HG03025 (cell line): ENCODE measurements around the gene MIPOL1.
"Not testable (repeated sequence)": the region's sequence is repeated elsewhere in the genome, so short reads cannot be mapped to it uniquely, and the experiment has no call there.

Source experiments
- ATAC-seq: cut with Tn5 transposase; IDR thresholded peaks from one replicate; pipeline ENCODE4 v1.9.1; 2021; ENCODE audit warnings: mild to moderate bottlenecking, moderate library complexity; ENCODE audit not compliant: unreplicated experiment, low FRiP score

The MIPOL1 gene, protein sequence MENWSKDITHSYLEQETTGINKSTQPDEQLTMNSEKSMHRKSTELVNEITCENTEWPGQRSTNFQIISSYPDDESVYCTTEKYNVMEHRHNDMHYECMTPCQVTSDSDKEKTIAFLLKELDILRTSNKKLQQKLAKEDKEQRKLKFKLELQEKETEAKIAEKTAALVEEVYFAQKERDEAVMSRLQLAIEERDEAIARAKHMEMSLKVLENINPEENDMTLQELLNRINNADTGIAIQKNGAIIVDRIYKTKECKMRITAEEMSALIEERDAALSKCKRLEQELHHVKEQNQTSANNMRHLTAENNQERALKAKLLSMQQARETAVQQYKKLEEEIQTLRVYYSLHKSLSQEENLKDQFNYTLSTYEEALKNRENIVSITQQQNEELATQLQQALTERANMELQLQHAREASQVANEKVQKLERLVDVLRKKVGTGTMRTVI

DNA sequence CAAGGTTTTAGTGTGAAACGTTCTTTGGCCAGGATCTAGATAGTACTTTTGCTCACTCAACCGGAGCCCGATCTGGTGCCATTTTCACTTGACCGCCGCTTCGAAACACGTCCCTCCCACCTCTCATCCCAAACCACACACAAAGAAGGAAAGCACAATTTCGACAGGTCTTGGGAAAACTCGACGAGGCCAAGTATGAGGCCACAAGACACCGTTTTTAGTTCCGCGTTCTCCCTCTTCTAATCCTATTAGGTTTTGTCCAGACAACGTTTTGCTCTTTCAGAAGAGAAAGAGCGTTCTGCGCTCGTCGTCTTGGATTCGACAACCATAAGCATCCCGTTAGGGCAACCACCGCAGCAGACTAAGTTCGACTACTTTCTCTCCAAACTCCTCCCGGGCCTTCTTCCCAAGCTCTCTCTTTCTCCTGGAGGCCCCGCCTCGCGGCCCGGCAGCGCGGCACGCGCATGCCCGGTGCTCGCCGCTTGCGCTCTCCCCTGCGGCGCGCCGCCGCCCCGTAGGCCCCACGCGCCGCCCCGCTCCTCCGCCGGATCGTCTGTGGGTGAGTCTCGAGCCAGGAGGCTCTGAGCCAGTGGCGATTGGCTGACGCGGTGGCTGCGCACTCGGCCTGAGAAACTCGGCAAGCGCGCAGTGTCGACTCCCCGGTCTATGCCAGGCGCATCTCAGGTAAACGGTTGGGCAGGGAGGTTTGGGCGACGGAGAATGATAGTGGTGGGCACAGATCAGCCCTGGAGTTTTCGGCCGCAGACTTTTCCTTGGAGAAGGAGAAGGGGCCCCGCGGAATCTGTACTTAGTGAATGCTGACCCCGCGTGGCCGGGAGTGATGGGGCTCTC is at the start of gene MIPOL1:
MIPOL1 (plus strand) TSS at position 517 of the 852 bp plus-strand sequence. CDS start 49,952 bp downstream, outside the sequence.
- no peak for ATAC-seq

DNA sequence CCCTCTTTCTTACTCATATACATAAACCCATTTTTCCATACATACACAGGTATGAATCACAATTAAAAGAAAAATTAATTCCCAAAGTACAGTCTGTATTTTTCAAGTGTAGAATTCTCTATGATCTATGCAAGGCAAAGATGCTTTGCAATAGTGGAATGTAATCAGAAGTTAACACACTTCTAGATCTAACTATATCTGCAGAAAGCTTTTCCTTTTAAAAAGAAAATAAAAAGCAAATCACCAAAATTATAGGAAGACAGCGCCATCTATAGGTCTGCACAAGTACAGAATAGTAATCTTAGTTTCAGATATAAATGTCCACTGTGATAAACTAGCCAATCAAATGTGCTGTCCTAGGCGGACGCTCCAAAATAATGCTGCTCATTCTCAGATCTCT is 47.3 kb upstream of the MIPOL1 start:
- no peak for ATAC-seq

DNA sequence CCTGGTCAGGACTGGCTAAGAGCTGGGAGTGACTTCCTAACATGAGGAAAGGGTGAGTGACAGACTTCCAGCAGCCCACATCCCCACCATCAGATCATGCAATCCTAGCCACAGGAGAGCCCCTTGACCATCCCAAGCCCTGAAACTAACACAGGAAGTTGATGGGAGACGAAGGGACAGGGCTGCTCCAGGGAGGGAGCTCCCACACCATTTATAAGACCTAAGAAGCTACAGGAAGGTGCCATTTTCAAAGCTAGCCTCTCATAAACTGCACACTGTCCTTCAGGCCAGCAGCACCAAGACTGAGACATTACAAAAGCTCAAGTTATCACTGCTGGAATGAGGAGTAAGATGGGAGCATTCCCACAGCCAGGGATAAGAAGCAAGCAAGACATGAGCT is 44.7 kb upstream of the MIPOL1 start:
- no peak for ATAC-seq

DNA sequence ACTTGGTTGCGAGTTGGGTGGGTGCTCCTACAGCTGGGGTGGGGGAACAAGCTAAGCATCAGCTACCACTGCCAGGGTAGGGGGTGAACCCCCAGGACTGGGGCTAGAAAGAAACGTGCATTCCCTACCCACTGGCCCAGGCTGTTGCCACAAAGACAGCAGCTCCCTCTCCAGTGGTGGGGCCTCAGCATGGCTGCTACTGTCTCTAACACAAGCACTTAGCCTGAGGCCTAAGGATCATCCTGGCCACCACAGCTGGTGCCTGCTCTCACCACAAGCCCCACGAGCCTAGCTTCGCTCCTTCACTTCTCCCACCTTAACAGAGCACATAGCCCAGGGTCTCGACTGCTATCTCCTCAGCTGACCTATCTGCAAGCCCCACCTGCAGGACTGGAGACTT is 44.3 kb upstream of the MIPOL1 start:
- ATAC-seq, result no peak

DNA sequence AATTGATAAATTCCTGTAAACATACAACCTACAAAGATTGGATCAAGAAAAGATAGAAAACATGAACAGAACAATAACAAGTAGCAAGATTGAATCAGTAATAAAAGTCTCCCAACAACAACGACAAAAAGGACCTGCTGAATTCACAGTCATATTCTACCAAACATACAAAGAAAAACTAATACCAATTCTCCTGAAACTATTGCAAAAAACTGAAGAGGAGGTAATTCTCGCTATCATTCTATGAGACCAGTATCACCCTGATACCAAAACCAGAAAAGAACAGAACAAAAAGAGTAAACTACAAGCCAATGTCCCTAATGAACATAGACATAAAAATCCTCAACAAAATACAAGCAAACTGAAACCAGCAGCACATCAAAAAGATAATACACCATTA is 39.8 kb upstream of the MIPOL1 start:
- no peak for ATAC-seq

DNA sequence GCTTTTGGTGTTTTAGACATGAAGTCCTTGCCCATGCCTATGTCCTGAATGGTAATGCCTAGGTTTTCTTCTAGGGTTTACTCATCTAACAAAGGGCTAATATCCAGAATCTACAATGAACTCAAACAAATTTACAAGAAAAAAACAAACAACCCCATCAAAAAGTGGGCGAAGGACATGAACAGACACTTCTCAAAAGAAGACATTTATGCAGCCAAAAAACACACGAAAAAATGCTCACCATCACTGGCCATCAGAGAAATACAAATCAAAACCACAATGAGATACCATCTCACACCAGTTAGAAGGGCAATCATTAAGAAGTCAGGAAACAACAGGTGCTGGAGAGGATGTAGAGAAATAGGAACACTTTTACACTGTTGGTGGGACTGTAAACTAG is 35.4 kb upstream of the MIPOL1 start:
- ATAC-seq, result not testable (repeated sequence)

DNA sequence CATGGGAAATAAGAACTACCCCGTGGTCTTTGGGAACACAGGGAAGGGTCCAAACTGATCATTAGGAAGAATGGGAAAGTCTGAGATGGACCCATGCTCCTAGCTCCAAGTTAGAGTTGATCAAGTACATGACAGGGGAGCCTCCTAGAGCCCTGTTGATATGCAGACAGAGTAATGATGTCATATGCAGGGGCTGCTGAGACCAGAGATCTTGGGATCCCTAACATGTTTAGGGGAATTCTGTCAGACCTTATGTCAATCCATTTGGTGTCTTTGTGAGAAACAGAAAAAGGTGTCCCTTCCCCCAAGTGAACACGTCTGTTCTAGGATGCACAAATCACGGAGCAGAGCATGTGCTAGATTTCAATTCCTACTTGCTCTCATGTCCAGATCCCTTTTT is 31.9 kb upstream of the MIPOL1 start:
- ATAC-seq, result no peak

DNA sequence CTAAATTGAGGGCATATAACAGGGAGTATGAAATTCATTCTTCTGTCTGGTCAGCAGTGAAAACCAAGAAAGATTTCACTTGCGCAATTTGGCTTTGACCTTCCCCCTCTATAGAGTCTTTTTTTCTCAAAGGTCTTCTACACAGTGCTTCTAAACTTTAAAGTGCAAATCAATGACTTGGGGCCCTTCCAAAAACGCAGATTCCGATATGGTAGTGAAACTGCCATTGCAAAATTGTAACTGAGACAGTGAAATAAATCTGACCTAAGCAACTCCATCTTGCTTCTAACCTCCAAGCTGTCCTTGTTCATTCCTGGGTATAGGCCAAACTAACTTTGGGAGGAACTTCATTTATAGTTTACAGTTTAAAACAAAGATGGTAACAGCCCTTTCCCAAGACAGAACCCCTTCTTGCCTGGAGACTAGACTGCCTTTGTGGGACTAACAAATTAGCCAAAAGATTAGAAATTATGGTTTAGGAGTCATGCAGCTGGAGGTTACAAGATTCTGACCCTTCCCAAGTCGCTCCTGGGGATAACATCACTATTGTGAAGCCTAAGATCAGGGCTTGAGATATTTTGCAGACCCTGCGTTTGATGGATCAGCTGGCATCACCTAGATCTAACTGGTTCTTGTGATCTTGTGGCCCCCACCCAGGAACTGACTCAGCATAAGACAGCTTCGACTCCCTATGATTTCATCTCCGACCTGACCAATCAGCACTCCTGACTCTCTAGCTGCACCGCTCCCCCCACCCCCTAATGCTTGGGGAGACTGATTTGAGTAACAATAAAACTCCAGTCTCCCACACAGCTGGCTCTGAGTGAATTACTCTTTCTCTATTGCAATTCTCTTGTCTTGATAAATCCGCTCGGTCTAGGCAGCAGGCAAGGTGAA is 30.3 kb upstream of the MIPOL1 start:
- no peak for ATAC-seq

DNA sequence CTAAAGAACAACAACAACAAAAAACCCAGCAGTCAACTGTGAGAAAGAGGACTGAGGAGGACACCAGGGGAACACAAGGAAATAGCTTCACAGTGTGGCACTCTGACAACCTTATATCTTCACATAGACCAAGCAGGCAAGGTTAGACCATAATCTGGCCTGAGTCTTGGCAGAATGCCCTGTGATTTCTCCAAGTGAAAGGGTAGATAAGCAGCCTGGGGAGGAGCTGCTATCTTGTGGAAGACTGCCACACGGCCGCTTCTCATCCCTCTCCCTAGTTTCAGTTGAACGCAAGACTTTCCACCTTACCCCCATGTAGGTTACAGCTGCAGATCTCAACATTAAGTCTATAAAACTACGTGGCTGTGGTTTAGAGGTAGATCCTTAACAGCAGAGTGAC is 29.0 kb upstream of the MIPOL1 start:
- ATAC-seq, result no peak

DNA sequence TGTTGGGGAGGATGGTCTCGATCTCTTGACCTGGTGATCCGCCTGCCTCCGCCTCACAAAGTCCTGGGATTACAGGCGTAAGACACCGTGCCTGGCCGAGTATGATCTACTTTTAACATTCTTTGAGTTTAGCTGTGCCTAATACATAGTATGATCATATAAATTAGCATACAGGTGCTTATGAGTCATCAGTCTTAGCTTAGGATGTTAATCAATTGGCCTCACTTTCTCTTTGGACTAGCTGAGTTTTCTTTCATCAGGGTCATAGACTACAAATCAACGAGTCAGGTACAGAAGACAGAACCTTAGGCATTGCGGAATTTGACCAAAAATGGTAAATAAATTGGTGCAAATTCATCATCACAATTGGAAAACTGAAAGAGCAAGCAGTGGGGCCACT is 27.5 kb upstream of the MIPOL1 start:
- ATAC-seq, result no peak

DNA sequence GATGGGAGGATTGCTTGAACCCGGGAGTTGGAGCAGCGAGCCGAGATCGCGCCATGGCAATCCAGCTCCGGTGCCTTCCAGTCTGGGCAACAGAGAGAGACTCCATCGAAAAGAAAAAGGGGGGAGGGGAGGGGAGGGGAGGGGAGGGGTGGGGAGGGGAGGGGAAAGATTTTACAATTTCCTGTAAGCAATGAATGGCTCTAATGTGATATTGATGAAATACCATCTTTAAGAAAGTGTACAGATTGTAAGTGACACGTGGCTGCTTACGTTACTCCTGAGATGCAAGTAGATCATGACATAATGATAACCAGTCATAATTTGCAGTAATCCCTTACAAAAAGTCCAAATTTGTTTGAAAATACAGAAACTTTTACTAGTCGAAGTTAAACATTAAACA is 26.7 kb upstream of the MIPOL1 start:
- no peak for ATAC-seq

DNA sequence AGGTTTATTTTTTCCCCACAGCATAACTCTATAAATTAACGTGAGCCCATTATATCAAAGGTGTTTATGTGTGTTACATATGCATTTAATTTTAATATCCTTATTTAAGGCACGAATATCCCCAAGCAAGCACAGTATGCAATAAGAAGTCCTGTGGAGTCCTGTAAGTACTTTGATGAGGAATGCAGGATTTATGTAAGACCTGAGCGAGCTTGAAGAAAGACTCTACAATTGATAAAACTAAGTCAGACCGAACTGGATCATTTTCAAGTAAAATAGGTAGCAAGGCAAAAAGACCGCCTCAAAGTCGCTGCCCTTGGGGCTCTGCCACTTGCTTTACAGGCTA is 26.1 kb upstream of the MIPOL1 start:
- ATAC-seq, result no peak

DNA sequence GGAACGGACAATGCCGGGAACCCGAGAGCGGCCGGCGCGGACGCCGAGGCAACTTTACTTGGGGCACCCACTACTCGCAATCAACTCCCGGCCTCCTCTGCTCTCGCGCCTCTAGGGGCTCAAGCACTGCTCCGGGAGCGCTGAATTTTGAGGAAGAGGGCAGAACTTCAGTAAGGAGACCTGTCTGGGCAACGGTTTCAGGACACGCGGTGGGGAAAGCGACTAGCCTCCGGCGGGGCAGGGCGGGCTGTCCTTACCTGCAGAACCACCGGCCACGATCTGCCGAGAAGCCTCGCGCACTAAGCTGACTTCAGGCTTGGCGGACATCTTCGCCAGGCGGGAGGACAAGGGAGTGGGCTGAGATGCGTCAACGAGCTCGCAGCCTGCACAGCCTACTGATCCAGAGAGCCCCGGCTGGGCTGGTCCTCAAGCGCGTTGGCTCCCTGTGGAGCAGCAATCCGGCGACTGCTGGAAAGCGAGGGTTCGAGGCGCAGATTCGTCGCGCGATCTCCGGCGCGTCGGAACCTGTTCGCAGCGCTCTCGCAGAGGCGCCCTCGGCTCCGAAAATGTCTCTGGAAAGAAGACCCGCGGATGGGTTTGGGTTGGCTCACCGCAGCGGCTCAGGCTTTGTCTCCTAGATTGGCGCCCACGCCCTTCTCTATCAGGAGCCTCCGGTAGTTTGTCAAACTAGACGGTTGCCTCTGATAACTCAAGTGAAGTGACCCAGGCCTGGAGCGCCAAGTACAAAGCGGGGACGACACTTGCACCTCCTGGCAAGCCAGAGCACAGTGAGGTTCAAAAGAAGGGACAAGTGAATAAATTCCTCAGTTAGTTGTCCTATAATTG is 25.5 kb upstream of the MIPOL1 start, which contains the start of gene SLC25A21:
SLC25A21 (minus strand) TSS at position 583 of the 846 bp plus-strand sequence.
- no peak for ATAC-seq

DNA sequence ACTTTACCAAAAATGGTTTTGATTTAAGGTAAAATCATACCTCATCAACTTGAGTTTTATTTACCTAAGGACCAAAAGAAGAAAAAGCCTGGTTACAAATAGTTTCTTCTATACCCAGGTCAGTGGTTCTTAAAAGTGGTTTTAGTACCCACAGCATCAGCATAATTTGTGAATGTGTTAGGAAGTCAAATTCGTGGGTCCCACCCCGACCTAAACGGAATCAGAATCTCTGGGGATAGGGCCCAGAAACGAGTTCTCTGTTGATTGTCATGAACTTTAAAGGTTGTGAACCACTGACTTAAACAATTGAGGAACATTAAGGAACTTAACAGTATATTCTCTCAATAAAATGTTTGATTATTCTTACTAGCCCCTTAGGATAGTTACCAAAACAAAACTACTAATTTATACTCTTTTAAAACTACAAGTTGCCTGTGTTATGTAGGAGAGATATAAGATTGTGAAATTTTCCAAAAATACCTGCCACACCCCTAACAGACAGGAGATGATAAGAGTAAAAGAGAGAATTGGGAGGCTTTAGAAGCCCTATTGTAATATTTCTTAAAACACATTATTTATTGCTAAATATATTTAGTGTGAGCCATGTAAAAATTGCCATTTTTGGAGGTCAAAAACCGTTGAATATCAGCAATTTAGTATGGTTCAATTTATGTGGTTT is 24.7 kb upstream of the MIPOL1 start:
- no peak for ATAC-seq

DNA sequence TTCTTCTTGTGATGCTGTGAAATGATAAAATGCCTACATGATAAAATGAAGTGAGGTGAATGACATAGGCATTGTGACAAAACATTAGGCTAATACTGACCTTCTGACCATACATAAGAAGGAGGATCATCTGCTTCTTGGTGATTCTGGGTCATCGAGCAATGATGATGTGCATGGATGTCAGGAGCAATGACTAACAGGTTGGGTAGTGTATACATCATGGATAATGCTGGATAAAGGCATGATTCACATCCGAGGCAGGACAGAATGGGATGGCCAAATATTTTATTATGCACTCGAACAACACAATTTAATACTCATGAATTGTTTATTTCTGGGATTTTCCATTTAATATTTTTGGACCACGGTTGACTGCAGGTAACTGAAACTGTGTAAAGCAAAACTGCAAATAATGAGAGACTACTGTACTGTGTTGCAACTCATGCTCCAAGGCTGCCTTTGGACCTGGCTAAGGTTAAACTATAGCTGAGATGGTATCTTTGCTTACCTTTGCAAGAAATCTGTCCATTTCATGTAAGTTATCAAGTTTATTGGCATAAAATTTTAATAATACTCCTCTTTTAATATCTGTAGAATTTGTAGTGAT is 17.7 kb upstream of the MIPOL1 start:
- no peak for ATAC-seq

DNA sequence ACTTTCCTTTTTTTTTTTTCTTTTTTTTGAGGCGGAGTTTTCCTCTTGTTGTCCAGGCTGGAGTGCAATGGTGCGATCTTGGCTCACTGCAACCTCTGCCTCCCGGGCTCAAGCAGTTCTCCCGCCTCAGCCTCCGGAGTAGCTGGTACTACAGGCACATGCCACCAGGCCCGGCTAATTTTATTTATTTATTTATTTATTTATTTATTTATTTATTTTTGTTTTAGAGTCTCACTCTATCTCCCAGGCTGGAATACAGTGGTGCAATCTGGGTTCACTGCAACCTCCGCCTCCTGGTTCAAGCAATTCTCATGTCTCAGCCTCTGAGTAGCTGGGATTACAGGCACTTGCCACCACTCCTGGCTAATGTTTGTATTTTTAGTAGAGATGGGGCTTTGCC is 16.9 kb upstream of the MIPOL1 start:
- ATAC-seq, result not testable (repeated sequence)

DNA sequence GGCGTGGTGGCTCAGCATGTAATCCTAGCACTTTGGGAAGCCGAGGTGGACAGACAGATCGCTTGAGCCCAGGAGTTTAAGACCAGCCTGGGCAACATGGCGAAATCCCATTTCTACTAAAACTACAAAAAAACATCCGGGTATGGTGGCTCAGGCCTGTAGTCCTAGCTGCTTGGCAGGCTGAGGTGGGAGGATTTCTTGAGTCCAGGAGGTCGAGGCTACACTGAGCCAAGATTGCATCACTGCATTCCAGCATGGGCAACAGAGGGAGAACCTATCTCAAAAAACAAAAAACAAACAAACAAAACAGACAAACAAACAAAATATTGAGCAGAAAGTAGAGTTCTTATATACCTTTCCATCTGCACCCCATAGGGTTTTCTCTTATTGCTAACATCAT is 16.3 kb upstream of the MIPOL1 start:
- no peak for ATAC-seq

DNA sequence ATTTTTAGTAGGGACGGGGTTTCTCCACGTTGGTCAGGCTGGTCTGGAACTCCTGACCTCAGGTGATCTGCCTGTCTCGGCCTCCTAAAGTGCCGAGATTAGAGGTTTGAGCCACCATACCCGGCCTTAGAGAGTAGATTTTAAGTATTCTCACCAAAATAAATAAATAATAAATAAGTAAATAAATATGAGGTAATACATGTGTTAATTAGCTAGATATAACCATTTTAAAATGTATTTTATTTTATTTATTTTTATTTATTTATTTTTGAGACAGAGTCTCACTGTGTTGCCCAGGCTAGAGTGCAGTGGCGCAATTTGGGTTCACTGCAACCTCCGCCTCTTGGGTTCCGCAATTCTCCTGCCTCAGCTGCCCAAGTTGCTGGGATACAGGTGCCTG is 13.2 kb upstream of the MIPOL1 start:
- ATAC-seq, result not testable (repeated sequence)

DNA sequence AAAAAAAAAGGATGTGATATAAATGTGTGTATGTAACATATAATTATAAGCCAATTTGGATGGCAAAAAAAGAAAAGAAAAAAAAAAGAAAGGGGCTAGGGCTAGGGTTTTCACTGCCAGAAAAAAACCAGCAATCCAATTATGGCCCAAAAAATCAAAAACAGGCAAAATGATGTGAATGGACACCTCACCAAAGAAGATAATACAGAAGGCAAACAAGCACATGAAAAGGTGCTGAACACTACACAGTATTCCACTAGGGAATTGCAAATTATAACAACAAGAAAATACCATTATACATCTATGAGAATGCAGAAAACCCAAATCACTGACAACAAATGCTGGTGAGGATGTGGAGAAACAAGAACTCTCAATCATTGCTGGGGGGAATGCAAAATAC is 12.1 kb upstream of the MIPOL1 start:
- ATAC-seq, result no peak
